Mesothelial cell of epicardium (in vitro differentiated cells): ENCODE data around the gene ULBP2. TPM values are rescaled to one million over a fixed set of nuclear protein-coding genes. Genes with fewer than 3 reads are reported as not detected.
"Not testable (repeated sequence)": the region's sequence is repeated elsewhere in the genome, so short reads cannot be mapped to it uniquely, and the experiment has no call there.

Experiments
- DNase-seq, 2 experiments: peaks; one replicate each; pipeline ENCODE4 v3.0.0; 2021; ENCODE audit warnings: low spot score in 2 of 2; ENCODE audit not compliant: unreplicated experiment in 2 of 2
- H3K27ac Mint-ChIP-seq: 2 replicates; pipeline ENCODE4 v1.8.0; 2021; ENCODE audit warnings: mixed read lengths
- H3K27me3 Mint-ChIP-seq: 2 replicates; pipeline ENCODE4 v1.8.0; 2021; ENCODE audit warnings: low read depth, mixed read lengths
- H3K36me3 Mint-ChIP-seq: 2 replicates; pipeline ENCODE4 v1.8.0; 2021; ENCODE audit warnings: mixed read lengths
- H3K4me1 Mint-ChIP-seq: 2 replicates; pipeline ENCODE4 v1.8.0; 2021; ENCODE audit warnings: mixed read lengths
- H3K4me3 Mint-ChIP-seq: 2 replicates; pipeline ENCODE4 v1.8.0; 2021; ENCODE audit warnings: mild to moderate bottlenecking, moderate library complexity, mixed read lengths
- H3K9me3 Mint-ChIP-seq: 2 replicates; pipeline ENCODE4 v1.8.0; 2021; ENCODE audit warnings: mixed read lengths
- CTCF ChIP-seq: fragments of 200-600 bp; sonication (generic); IDR thresholded peaks from one replicate; pipeline ENCODE4 v1.5.0; 2021; ENCODE audit warnings: antibody characterized with exemption; ENCODE audit not compliant: unreplicated experiment
- total RNA-seq: library from RNA; stranded (reverse); gene quantifications from 3 replicates; pipeline ENCODE4 v1.2.1, GENCODE V29; 2021

ULBP2 gene
- total RNA-seq, 1 donor from 2014 or later, result 0.42 TPM

DNA sequence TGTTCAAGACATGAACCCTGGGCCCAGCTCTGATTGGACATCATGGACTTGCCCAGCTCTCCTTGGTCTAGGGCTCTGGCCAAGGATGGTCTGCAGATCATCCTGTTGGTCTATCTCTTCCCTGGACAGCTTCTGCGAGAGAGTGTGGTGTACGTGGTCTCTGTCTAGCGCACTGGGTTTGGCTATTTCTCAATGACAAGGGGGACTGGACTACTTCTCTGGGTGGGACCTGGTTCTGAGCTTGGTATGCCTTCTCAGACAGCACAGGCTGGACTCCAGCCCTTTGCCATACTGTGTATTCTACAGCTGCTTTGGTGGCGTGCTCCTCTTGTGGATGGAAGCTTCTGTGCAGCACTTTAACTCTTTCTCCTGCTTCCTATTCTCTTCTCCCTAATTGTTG, 35.4 kb upstream of the ULBP2 start:
- Mint-ChIP-seq H3K9me3 (peaks cover 21% of the 10 kb centered on the region), H3K27me3 (peaks cover 58% of the 10 kb centered on the region)

GRCh38 chr6:149907317-149907716, 34.5 kb upstream of the ULBP2 start:
- no peak for TF ChIP-seq CTCF
- no peak for DNase-seq
- Mint-ChIP-seq H3K36me3 (no peaks in the 10 kb centered on the region), H3K9me3 (peaks cover 21% of the 10 kb centered on the region), H3K4me3 (no peak overlapping the region), H3K4me1 (no peaks in the 10 kb centered on the region), H3K27ac (no peak overlapping the region), H3K27me3 (peaks cover 54% of the 10 kb centered on the region)

More for the DNA sequence above, 35.4 kb upstream of the ULBP2 start:
- DNase-seq, result no peak
- Mint-ChIP-seq H3K36me3 (no peaks in the 10 kb centered on the region), H3K27ac (no peak overlapping the region), H3K4me1 (no peaks in the 10 kb centered on the region), H3K4me3 (no peak overlapping the region)
- TF ChIP-seq CTCF, result no peak

DNA sequence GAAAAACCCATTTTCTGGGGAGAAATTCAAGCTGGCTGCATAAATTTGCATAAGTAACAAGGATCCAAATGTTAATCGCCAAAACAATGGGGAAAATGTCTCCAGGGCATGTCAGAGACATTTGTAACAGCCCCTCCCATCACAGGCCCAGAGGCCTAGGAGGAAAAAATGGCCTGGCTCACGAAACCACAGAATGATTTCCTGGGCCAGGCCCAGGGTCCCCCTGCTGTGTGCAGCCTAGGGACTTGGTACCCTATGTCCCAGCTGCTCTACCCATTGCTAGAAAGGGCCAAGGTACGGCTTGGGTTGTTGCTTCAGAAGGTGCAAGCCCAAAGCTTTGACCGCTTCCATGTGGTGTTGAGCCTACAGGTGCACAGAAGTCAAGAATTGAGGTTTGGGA, 33.3 kb upstream of the ULBP2 start:
- not testable (repeated sequence) for H3K36me3 Mint-ChIP-seq, H3K4me3 Mint-ChIP-seq, DNase-seq, H3K27ac Mint-ChIP-seq, H3K4me1 Mint-ChIP-seq
- peaks cover 21% of the 10 kb centered on the region for H3K9me3 Mint-ChIP-seq
- H3K27me3 Mint-ChIP-seq, result peaks cover 56% of the 10 kb centered on the region

DNA sequence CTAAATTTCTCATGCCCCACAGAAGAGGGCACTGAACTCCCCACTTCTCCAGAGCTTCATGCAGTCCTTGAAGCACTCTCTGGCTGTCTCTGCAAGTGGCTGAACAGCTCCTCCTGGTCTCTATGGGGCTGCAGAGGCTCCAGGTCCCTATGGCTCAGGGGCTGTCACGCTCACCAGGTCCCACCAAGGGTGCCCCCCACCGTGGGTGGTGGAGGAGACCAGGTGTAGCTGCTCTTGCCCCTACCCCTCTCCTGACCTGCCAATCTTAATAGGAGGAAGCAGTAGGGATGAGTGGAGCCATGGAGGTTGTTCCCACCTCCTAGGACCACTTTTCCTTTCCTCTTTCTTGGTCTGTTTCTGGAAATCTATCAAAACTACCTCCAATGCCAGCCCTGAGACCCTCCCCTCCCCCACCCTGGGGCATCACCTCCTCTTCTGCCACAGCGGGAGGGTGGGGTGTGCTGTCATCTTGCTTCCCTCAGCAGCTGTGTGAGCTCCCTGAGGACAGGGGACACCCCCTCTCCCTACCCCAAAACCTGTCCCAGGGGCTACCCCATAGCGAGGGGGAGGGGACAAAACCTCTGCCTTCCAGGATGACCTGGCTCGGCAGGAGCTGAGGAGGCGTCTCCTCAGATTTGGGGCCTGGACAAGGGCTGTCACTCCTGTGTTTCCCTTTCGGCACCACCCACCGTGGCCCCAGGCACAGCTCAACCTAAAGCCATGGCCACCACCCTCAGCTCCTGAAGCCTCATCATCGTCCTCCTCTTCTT, 31.9 kb upstream of the ULBP2 start:
- H3K27me3 Mint-ChIP-seq, result peaks cover 57% of the 10 kb centered on the region
- no peaks in the 10 kb centered on the region for H3K36me3 Mint-ChIP-seq
- peaks cover 21% of the 10 kb centered on the region for H3K9me3 Mint-ChIP-seq
- no peak overlapping the region for H3K27ac Mint-ChIP-seq
- DNase-seq, result no peak
- no peak overlapping the region for H3K4me3 Mint-ChIP-seq
- no peak for TF ChIP-seq CTCF
- H3K4me1 Mint-ChIP-seq, result no peaks in the 10 kb centered on the region

- H3K27me3 Mint-ChIP-seq, result peaks cover 57% of the 10 kb centered on the region
- no peaks in the 10 kb centered on the region for H3K4me1 Mint-ChIP-seq
- H3K36me3 Mint-ChIP-seq, result no peaks in the 10 kb centered on the region
- H3K4me3 Mint-ChIP-seq, result no peak overlapping the region
- no peak for DNase-seq
- H3K9me3 Mint-ChIP-seq, result peaks cover 21% of the 10 kb centered on the region
- no peak for TF ChIP-seq CTCF
- no peak overlapping the region for H3K27ac Mint-ChIP-seq
Observed at GRCh38 chr6:149910721-149911151, 31.1 kb upstream of the ULBP2 start.

- peaks cover 58% of the 10 kb centered on the region for H3K27me3 Mint-ChIP-seq
- not testable (repeated sequence) for H3K4me3 Mint-ChIP-seq, H3K36me3 Mint-ChIP-seq, H3K27ac Mint-ChIP-seq, H3K4me1 Mint-ChIP-seq, DNase-seq
- H3K9me3 Mint-ChIP-seq, result peaks cover 15% of the 10 kb centered on the region
Observed at GRCh38 chr6:149912680-149913079, 29.1 kb upstream of the ULBP2 start.
